Endodermal cell (in vitro differentiated cells): ENCODE measurements around the gene RNLS. TPM values are rescaled to one million over a fixed set of nuclear protein-coding genes. Genes with fewer than 3 reads are reported as not detected.

Experiments
- DNase-seq: peaks from one replicate; pipeline ENCODE4 v3.0.0-alpha.2; 2017
- H3K27ac ChIP-seq: 2 replicates; pipeline ENCODE4 v1.5.1; 2013; ENCODE audit warnings: mild to moderate bottlenecking, low read depth, low read length, moderate library complexity
- H3K27me3 ChIP-seq: 2 replicates; pipeline ENCODE4 v1.6.1; 2013; ENCODE audit warnings: mild to moderate bottlenecking, low read length, moderate library complexity; ENCODE audit not compliant: insufficient read depth, control insufficient read depth, poor library complexity, severe bottlenecking
- H3K36me3 ChIP-seq: 2 replicates; pipeline ENCODE4 v1.7.0; 2013; ENCODE audit warnings: mild to moderate bottlenecking, low read length, moderate library complexity; ENCODE audit not compliant: control insufficient read depth, insufficient read depth
- H3K4me1 ChIP-seq: one replicate; pipeline ENCODE4 v1.7.0; 2013; ENCODE audit warnings: low read length; ENCODE audit not compliant: control insufficient read depth, insufficient read depth
- H3K4me3 ChIP-seq: 2 replicates; pipeline ENCODE4 v1.5.1; 2013; ENCODE audit warnings: mild to moderate bottlenecking, low read length, moderate library complexity
- H3K9ac ChIP-seq: 2 replicates; pipeline ENCODE4 v1.6.1; 2013; ENCODE audit warnings: mild to moderate bottlenecking, low read length, moderate library complexity; ENCODE audit not compliant: poor library complexity, severe bottlenecking; ENCODE audit errors: extremely low read depth
- H3K9me3 ChIP-seq: 2 replicates; pipeline ENCODE4 v1.6.1; 2013; ENCODE audit warnings: mild to moderate bottlenecking, low read length, moderate library complexity; ENCODE audit not compliant: control insufficient read depth
- H3K27ac Mint-ChIP-seq: 2 replicates; pipeline ENCODE4 v1.8.0; 2020; ENCODE audit warnings: mixed read lengths
- H3K27me3 Mint-ChIP-seq: 2 replicates; pipeline ENCODE4 v1.8.0; 2021; ENCODE audit warnings: mild to moderate bottlenecking, mixed read lengths; ENCODE audit not compliant: insufficient read depth
- H3K36me3 Mint-ChIP-seq: 2 replicates; pipeline ENCODE4 v1.8.0; 2020; ENCODE audit warnings: low read depth, mixed read lengths
- H3K4me1 Mint-ChIP-seq: 2 replicates; pipeline ENCODE4 v1.8.0; 2020; ENCODE audit warnings: mixed read lengths
- H3K4me3 Mint-ChIP-seq: 2 replicates; pipeline ENCODE4 v1.8.0; 2020; ENCODE audit warnings: mild to moderate bottlenecking, moderate library complexity, mixed read lengths
- H3K9me3 Mint-ChIP-seq: 2 replicates; pipeline ENCODE4 v1.8.0; 2020; ENCODE audit warnings: mild to moderate bottlenecking, mixed read lengths
- CTCF ChIP-seq: fragments of 200-600 bp; sonication (generic); conservative IDR thresholded peaks from 2 replicates; pipeline ENCODE4 v1.5.0; 2021; ENCODE audit warnings: antibody characterized with exemption, mild to moderate bottlenecking
- WGBS, 2 experiments: methylation state at CpG; one replicate each; pipeline versions ENCODE4 v1.1.5 to v1.1.7; 2013; ENCODE audit warnings: missing lambda C conversion rate in 2 of 2, mixed read lengths in 1 of 2; ENCODE audit not compliant: insufficient coverage in 1 of 2, insufficient read length in 1 of 2; 5-methylcytosine and 5-hydroxymethylcytosine counted together
- total RNA-seq, 2 donors: library from RNA; stranded (reverse); fragmentation: NEBNext Ultra II Directional in 1 of 2; extraction: Animal tissue kit (Norgen Biotek cat#: 25700) in 1 of 2; gene quantifications; 2 replicates in 1 of 2; 3 replicates in 1 of 2; pipeline ENCODE4 v1.2.1, GENCODE V29; 2021

The RNLS gene
- total RNA-seq, 2 donors from 2014 or later, result 10.1 to 12.3 TPM

GRCh38 chr10:88404133-88404532, 179.0 kb downstream of the RNLS start:
- WGBS, 2 experiments, result 95% methylated on average over 2 of the region's 2 CpGs; no CpG with 5 or more reads in 1 of the 2 experiments
- Histone ChIP-seq H3K27me3 (no peaks in the 10 kb centered on the region), H3K9ac (no peak overlapping the region), H3K4me1 (no peaks in the 10 kb centered on the region), H3K4me3 (no peak overlapping the region), H3K36me3 (no peaks in the 10 kb centered on the region), H3K9me3 (peaks cover 16% of the 10 kb centered on the region), H3K27ac (no peak overlapping the region)
- Mint-ChIP-seq H3K9me3 (peaks cover 8% of the 10 kb centered on the region), H3K27ac (no peak overlapping the region), H3K27me3 (peaks cover 2% of the 10 kb centered on the region), H3K4me3 (no peak overlapping the region), H3K4me1 (no peaks in the 10 kb centered on the region), H3K36me3 (no peaks in the 10 kb centered on the region)
- no peak for DNase-seq
- TF ChIP-seq CTCF, result no peak

DNA sequence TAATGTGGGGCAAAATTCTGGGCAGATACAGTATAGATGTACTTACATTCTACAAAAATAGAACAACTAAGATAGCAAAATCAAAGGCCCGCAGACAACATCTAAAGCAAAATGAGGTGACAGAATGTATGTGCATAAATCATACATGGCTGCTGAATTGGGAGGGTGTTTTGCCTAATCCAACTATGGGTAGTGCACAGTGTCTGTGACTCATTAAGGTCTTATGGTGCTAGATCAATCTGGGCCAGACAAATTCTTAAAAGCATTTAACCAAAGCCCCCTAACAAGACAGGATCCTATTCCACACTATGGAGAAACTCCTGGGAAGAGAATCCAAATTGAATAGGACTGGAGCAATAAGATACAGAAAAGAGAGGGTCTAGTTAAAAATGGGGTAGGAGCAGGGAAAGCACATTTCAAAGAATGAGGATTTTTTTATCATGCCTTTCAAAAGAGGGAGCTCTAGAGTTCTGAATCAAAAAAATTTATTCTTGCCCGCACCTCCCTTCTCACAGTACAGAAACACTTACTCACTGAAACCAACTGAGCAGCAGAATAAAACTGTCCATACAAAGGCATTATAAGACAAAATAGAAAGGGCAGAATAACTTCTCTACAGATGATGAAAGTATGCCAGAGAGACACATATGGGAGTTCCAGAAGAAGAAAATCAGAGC, 181.3 kb downstream of the RNLS start:
- H3K36me3 Mint-ChIP-seq, result peaks cover 1% of the 10 kb centered on the region
- Histone ChIP-seq H3K9me3 (peaks cover 36% of the 10 kb centered on the region), H3K36me3 (no peaks in the 10 kb centered on the region), H3K27me3 (no peaks in the 10 kb centered on the region), H3K4me3 (no peak overlapping the region), H3K27ac (no peak overlapping the region), H3K9ac (no peak overlapping the region), H3K4me1 (no peaks in the 10 kb centered on the region)
- H3K4me3 Mint-ChIP-seq, result no peak overlapping the region
- WGBS, 2 experiments, result 85% methylated on average over 2 of the region's 2 CpGs; no CpG with 5 or more reads in 1 of the 2 experiments
- no peaks in the 10 kb centered on the region for H3K27me3 Mint-ChIP-seq
- DNase-seq, result no peak
- H3K4me1 Mint-ChIP-seq, result no peaks in the 10 kb centered on the region
- TF ChIP-seq CTCF, result peak; percentile 41
- H3K9me3 Mint-ChIP-seq, result peaks cover 29% of the 10 kb centered on the region
- no peak overlapping the region for H3K27ac Mint-ChIP-seq

- Histone ChIP-seq H3K9me3 (peaks cover 47% of the 10 kb centered on the region), H3K36me3 (no peaks in the 10 kb centered on the region), H3K27me3 (no peaks in the 10 kb centered on the region), H3K27ac (no peak overlapping the region), H3K9ac (no peak overlapping the region), H3K4me3 (peak overlapping the region; percentile 39), H3K4me1 (no peaks in the 10 kb centered on the region)
- no peak overlapping the region for H3K27ac Mint-ChIP-seq
- H3K27me3 Mint-ChIP-seq, result no peaks in the 10 kb centered on the region
- no peak for DNase-seq
- no peaks in the 10 kb centered on the region for H3K4me1 Mint-ChIP-seq
- peaks cover 1% of the 10 kb centered on the region for H3K36me3 Mint-ChIP-seq
- no peak overlapping the region for H3K4me3 Mint-ChIP-seq
- 100% methylated on average over 2 of the region's 3 CpGs; no CpG with 5 or more reads in 1 of the 2 experiments for WGBS, 2 experiments
- H3K9me3 Mint-ChIP-seq, result peaks cover 45% of the 10 kb centered on the region
- no peak for TF ChIP-seq CTCF
Measured at GRCh38 chr10:88399240-88399639, 183.9 kb downstream of the RNLS start.
